ENCODE results near the gene RASSF7. TPM values are rescaled to one million over a fixed set of nuclear protein-coding genes. Genes with fewer than 3 reads are reported as not detected.
A peak's percentile ranks its signal among the peaks of the same experiment; 100 is the strongest.

RASSF7 gene
- total and polyA plus RNA-seq, 8 donors = 16.7 to 330 (median 94.9) TPM

DNA sequence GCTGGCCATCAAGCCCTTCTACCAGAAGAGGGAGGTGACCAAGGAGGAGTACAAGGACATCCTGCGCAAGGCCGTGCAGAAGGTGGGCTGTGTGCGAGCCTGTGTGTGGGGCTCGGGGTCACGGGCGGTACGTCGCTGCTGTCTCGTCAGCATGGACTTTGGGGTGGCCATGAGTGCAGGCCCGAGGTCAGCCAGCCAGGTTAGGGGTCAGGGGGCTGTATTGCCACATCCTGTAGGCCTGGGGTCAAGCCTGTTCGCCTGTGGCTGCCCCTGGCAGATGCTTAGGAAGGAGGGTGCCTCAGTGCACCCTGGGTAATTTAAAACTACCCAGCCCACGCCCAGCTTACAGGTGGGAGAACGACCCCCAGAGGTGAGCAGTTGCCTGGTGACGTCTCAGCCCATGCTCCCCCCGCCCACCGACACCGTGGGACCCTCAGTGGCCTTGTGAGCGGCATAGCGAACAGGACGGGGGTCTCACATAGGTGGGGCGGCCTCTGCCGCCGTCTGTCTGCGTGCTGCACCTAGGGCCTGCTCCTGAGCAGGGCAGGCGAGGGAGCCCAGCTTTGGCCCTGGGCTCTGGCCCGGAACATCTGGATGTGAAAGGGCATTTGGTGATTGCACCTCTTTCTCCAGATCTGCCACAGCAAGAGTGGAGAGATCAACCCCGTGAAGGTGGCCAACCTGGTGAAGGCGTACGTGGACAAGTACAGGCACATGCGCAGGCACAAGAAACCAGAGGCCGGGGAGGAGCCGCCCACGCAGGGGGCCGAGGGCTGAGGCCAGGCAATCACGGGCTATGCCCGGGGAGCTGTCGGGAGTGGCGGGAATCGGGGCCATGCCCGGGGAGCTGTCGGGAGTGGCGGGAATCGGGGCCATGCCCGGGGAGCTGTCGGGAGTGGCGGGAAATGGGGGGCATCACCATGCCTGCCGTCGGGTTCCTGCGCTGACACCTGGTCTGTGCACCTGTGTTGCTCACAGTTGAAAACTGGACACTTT, 50.5 kb downstream of the RASSF7 start:
- 72 to 80% (median 74%) methylated on average over 42 to 49 of the region's 49 CpGs for WGBS, 5 donors

DNA sequence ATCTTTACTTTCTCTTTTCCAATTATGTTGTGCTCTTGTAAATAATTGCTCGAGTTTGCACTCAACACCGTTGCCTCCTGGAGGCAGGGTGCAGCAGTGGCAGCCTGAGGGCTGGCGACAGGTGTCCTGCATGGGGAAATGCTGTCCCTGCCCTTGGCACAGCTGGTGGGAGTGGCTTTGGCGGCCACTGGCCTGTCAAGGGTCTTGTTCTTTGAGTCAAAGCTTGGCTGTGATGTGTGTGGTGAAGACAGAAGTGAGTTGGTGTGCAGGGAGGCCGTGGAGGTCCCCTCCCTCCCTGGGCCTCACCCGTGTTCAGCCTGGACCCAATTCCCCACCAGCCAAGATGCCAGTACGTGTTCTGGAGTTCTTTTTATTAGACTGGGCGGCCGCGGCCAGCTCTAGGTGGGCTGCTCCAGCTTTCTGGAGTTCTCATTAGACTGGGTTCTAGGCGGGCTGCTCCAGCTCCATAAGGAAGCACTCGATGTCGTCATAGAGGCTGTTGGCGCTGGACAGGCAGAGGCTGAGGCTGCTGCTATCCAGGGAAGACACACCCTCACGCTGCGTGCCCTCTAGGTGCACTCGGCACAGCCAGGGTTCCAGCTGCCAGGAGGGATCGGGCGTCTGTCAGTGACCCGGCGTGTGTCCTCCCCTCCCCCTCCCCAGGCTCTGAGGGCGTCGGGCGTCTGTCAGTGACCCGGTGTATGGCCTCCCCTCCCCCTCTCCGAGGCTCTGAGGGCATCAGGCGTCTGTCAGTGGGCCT, 51.6 kb downstream of the RASSF7 start:
- 49 to 65% (median 56%) methylated on average over 13 to 27 of the region's 27 CpGs for WGBS, 5 donors
- peaks cover 36 to 57% (median 51%) of the 10 kb centered on the region in 4 donors for H3K4me1 ChIP-seq
- H3K27me3 ChIP-seq = no peaks in the 10 kb centered on the region
- intact Hi-C loops (cut with DNase I; ENCODE audit: low total_unique reads) = no loop called here
- peaks cover 59 to 72% (median 67%) of the 10 kb centered on the region in 4 donors for H3K36me3 ChIP-seq
- TF ChIP-seq, protein P1, sequence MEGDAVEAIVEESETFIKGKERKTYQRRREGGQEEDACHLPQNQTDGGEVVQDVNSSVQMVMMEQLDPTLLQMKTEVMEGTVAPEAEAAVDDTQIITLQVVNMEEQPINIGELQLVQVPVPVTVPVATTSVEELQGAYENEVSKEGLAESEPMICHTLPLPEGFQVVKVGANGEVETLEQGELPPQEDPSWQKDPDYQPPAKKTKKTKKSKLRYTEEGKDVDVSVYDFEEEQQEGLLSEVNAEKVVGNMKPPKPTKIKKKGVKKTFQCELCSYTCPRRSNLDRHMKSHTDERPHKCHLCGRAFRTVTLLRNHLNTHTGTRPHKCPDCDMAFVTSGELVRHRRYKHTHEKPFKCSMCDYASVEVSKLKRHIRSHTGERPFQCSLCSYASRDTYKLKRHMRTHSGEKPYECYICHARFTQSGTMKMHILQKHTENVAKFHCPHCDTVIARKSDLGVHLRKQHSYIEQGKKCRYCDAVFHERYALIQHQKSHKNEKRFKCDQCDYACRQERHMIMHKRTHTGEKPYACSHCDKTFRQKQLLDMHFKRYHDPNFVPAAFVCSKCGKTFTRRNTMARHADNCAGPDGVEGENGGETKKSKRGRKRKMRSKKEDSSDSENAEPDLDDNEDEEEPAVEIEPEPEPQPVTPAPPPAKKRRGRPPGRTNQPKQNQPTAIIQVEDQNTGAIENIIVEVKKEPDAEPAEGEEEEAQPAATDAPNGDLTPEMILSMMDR (IDR thresholded peaks at IDR 0.05) = peak in 4 of 7 experiments; percentile 16 to 74 (median 53)
- no peak for TF ChIP-seq EP300 (IDR thresholded peaks at IDR 0.05)
- H3K27ac ChIP-seq = peak overlapping the region; percentile 61 to 99 (median 68)
- peak overlapping the region in 1 of 4 donors; percentile 58 for H3K4me3 ChIP-seq
- no peaks in the 10 kb centered on the region for H3K9me3 ChIP-seq
- DNase-seq = peak; percentile 62 to 76

More for the DNA sequence above, 50.5 kb downstream of the RASSF7 start:
- DNase-seq = no peak
- TF ChIP-seq POLR2A (IDR thresholded peaks at IDR 0.05) = no peak
- no peak for TF ChIP-seq EP300 (IDR thresholded peaks at IDR 0.05)
- TF ChIP-seq, protein P1 (IDR thresholded peaks at IDR 0.05) = no peak
- no peak for TF ChIP-seq POLR2AphosphoS5 (IDR thresholded peaks at IDR 0.05)
- Histone ChIP-seq H3K4me1 (peaks cover 34 to 51% (median 49%) of the 10 kb centered on the region in 4 donors), H3K4me3 (no peak overlapping the region), H3K36me3 (peaks cover 70 to 83% (median 78%) of the 10 kb centered on the region in 4 donors), H3K27me3 (no peaks in the 10 kb centered on the region), H3K27ac (peak overlapping the region in 4 of 5 donors; percentile 21 to 99 (median 78)), H3K9me3 (no peaks in the 10 kb centered on the region)
- intact Hi-C loops (cut with DNase I; ENCODE audit: low total_unique reads) = no loop called here

DNA sequence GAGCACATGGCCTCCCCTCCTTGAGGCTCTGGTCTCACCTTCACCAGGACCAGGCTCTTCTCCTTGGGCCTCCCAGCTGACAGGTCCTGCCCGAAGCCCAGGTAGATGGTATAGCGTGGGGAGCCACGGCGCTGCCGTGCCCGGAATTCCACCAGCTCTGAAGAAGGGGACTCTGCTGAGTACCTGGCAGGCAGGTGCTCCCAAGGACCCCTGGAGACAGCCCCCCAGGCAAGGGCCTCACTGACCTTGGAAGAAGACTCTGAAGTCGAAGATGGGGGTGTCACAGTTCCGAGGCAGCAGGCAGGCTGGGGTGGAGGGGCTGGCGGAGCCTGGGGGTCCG, 52.2 kb downstream of the RASSF7 start:
- peak overlapping the region in 1 of 4 donors; percentile 58 for H3K4me3 ChIP-seq
- intact Hi-C loops (cut with DNase I; ENCODE audit: low total_unique reads) = no loop called here
- H3K36me3 ChIP-seq = peaks cover 56 to 68% (median 63%) of the 10 kb centered on the region in 4 donors
- WGBS, 5 donors = 81 to 93% (median 87%) methylated on average over 3 to 10 of the region's 10 CpGs
- TF ChIP-seq, protein P1 (IDR thresholded peaks at IDR 0.05) = no peak
- TF ChIP-seq POLR2A (IDR thresholded peaks at IDR 0.05) (no peak), EP300 (IDR thresholded peaks at IDR 0.05) (no peak), POLR2AphosphoS5 (IDR thresholded peaks at IDR 0.05) (no peak)
- H3K9me3 ChIP-seq = no peaks in the 10 kb centered on the region
- DNase-seq = no peak
- peak overlapping the region; percentile 50 to 99 (median 68) for H3K27ac ChIP-seq
- peaks cover 36 to 57% (median 51%) of the 10 kb centered on the region in 4 donors for H3K4me1 ChIP-seq
- H3K27me3 ChIP-seq = no peaks in the 10 kb centered on the region

DNA sequence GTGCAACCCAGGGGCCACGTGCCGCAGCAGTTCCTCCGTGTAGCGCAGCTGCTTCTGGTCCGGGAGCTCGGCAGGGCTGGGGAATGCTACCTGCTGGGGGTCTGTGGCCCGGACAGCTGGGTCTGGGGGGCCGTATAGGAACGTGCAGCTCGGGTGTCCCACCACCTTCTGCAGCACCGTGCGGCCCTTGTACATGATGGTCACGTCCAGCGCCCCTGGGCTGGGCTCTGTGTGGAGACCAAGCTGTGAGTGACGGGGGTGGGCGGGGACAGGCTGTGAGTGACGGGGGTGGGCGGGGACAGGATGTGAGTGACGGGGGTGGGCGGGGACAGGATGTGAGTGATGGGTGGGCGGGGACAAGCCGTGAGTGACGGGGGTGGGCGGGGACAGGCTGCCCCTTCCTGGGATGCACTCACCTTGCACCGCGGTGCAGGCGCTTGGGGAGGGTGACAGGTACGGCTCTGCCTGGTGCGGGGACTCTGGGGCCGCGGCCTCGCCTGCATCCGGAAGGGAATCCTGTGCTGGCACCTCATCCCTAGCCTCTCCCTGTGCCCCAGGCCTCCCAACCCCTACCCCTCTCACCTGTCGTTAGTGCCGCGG, 52.7 kb downstream of the RASSF7 start:
- H3K36me3 ChIP-seq = peaks cover 53 to 68% (median 61%) of the 10 kb centered on the region in 4 donors
- TF ChIP-seq POLR2AphosphoS5 (IDR thresholded peaks at IDR 0.05) (no peak), EP300 (IDR thresholded peaks at IDR 0.05) (no peak), POLR2A (IDR thresholded peaks at IDR 0.05) (no peak)
- TF ChIP-seq, protein P1 (IDR thresholded peaks at IDR 0.05) = no peak
- peak overlapping the region in 3 of 4 donors; percentile 17 to 61 (median 58) for H3K4me3 ChIP-seq
- 17 to 55% (median 41%) methylated on average over 12 to 36 of the region's 36 CpGs for WGBS, 5 donors
- intact Hi-C loops (cut with DNase I; ENCODE audit: low total_unique reads) = no loop called here
- peaks cover 36 to 57% (median 51%) of the 10 kb centered on the region in 4 donors for H3K4me1 ChIP-seq
- H3K27me3 ChIP-seq = no peaks in the 10 kb centered on the region
- H3K9me3 ChIP-seq = no peaks in the 10 kb centered on the region
- DNase-seq = peak; percentile 85 to 86
- H3K27ac ChIP-seq = peak overlapping the region; percentile 94 to 99 (median 97)
